SK-N-MC (cell line): Measurements from ENCODE around the gene CYP1A2.

Experiments used
- DNase-seq: peaks from one replicate; pipeline ENCODE4 v3.0.0-alpha.2; 2011; ENCODE audit warnings: low read depth, low spot score
- H3K27ac ChIP-seq: fragments of 200-600 bp; sonication (generic); 2 replicates; pipeline ENCODE4 v1.5.1; 2016; ENCODE audit warnings: mixed run types
- H3K36me3 ChIP-seq: fragments of 200-600 bp; sonication (generic); 2 replicates; pipeline ENCODE4 v1.6.1; 2017; ENCODE audit warnings: antibody characterized with exemption, low read length, mixed read lengths; ENCODE audit not compliant: insufficient read depth
- H3K4me3 ChIP-seq: fragments of 200-600 bp; sonication (generic); 2 replicates; pipeline ENCODE4 v1.5.1; 2016
- H3K9ac ChIP-seq: fragments of 200-600 bp; sonication (generic); 2 replicates; pipeline ENCODE4 v1.8.0; 2017; ENCODE audit warnings: mixed run types, mixed read lengths; ENCODE audit not compliant: insufficient read length
- H3K9me3 ChIP-seq: fragments of 200-600 bp; sonication (generic); 2 replicates; pipeline ENCODE4 v1.6.1; 2017; ENCODE audit warnings: low read depth, mild to moderate bottlenecking, antibody characterized with exemption, low read length, moderate library complexity, mixed read lengths
- EZH2 ChIP-seq: fragments of 200-600 bp; sonication (generic); IDR thresholded peaks from one replicate; pipeline ENCODE4 v1.6.1; 2017; ENCODE audit warnings: antibody characterized with exemption
- FOXP2 ChIP-seq: optimal IDR thresholded peaks from 2 replicates; pipeline ENCODE3; 2011; ENCODE audit warnings: mild to moderate bottlenecking, moderate library complexity; ENCODE audit not compliant: insufficient read depth; ENCODE audit errors: extremely low read length, control extremely low read depth
- POLR2AphosphoS5 ChIP-seq: IDR thresholded peaks from 2 replicates; pipeline ENCODE4 v1.6.1; 2012; ENCODE audit warnings: mild to moderate bottlenecking, low read depth, low read length, borderline replicate concordance

CYP1A2 gene

DNA sequence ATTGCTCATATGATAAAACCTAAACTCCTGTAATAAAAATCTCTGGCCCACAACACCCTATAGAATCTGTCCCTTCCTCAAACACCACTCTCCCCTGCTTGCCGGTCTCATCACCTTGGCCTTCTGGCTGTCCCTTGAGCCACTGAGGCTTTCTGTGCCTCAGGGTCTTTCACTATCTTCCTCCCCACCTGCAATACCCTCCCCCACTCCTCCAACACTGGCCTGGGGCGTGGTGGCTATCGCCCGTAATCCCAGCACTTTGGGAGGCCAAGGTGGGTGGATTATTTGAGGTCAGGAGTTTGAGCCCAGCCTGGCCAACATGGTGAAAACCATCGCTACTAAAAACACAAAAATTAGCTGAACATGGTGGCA, 29.9 kb downstream of the CYP1A2 start:
- no peak for TF ChIP-seq FOXP2
- no peak for TF ChIP-seq EZH2
- no peak for TF ChIP-seq POLR2AphosphoS5
- H3K9me3 ChIP-seq = no peaks in the 10 kb centered on the region
- no peaks in the 10 kb centered on the region for H3K36me3 ChIP-seq
- H3K4me3 ChIP-seq = no peak overlapping the region
- DNase-seq = no peak
- H3K27ac ChIP-seq = no peak overlapping the region
- no peak overlapping the region for H3K9ac ChIP-seq

DNA sequence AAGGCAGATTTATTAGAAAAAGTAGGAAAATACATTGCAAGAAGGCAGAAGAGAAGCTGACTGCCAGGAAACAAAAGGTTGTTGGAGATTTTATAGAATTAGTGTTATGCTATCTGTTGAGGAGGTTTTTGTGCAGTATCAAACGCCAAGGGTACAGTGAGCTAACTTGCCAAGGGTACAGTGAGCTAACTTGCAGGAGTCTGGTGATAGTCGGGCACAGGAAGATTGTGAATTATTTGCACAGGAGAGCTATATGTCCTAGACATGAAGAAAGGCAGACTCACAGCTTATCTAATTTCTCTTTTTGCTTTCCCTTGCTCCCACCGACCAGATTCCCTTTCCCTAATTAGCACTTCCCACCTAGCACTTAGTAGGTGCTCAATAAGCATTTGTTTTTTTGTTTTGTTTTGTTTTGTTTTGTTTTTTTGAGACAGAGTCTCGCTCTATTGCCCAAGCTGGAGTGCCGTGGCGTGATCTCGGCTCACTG, 30.6 kb downstream of the CYP1A2 start:
- DNase-seq = no peak
- 0 out of 2 replicates have a peak overlapping the region, but pooled peaks have one; percentile 55 for H3K27ac ChIP-seq
- no peaks in the 10 kb centered on the region for H3K9me3 ChIP-seq
- no peaks in the 10 kb centered on the region for H3K36me3 ChIP-seq
- H3K9ac ChIP-seq = no peak overlapping the region
- no peak overlapping the region for H3K4me3 ChIP-seq
- TF ChIP-seq POLR2AphosphoS5 = no peak
- no peak for TF ChIP-seq FOXP2
- TF ChIP-seq EZH2 = no peak

DNA sequence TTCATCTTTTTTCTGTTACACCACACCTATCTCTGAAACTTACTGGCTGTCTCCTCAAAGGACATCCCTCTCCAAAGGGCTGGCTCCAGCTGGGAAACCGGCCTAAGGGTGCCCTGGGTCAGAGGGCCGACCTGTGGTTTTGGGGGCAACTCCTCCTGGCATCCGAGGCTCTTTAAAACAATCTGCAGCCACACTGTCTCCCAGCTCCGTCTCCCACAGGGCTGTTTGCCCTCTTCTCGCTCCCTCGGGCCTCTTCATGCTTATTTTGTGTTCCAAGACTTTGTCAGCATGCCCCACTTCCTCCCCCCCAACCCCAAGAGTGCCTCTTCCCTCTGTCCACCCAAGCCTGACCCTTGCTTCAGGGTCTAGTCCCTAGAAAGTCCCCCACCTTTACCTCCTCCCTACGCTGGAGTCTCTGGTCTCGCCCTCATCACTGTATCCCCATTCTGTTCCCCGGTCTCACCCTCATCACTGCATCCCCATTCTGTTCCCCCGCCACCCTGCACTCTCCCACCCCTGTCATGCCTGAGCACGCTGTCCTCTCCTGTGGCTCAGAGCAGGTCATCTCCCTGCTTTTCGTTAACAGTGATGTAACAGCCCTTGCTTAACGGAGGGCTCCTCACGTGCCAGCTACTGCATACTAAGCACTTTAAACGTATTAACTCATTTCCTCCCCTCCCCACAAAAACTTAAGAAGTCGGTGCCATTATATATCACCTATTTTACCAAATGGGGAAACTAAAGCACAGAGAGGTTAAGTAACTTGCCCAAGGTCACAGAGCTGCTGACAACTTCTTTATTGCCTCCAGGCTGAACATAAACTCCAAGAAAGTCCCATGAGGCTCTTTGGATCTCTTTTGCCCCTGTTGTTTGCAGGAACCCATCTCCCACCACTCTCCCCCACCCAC, 32.1 kb downstream of the CYP1A2 start:
- peak; percentile 81 for DNase-seq
- H3K27ac ChIP-seq = peak overlapping the region; percentile 76
- no peaks in the 10 kb centered on the region for H3K36me3 ChIP-seq
- peak overlapping the region; percentile 46 for H3K9ac ChIP-seq
- peak overlapping the region; percentile 78 for H3K4me3 ChIP-seq
- H3K9me3 ChIP-seq = no peaks in the 10 kb centered on the region
- TF ChIP-seq FOXP2 (no peak), POLR2AphosphoS5 (peak; percentile 43; the same call in 1 of the 2 replicates)

DNA sequence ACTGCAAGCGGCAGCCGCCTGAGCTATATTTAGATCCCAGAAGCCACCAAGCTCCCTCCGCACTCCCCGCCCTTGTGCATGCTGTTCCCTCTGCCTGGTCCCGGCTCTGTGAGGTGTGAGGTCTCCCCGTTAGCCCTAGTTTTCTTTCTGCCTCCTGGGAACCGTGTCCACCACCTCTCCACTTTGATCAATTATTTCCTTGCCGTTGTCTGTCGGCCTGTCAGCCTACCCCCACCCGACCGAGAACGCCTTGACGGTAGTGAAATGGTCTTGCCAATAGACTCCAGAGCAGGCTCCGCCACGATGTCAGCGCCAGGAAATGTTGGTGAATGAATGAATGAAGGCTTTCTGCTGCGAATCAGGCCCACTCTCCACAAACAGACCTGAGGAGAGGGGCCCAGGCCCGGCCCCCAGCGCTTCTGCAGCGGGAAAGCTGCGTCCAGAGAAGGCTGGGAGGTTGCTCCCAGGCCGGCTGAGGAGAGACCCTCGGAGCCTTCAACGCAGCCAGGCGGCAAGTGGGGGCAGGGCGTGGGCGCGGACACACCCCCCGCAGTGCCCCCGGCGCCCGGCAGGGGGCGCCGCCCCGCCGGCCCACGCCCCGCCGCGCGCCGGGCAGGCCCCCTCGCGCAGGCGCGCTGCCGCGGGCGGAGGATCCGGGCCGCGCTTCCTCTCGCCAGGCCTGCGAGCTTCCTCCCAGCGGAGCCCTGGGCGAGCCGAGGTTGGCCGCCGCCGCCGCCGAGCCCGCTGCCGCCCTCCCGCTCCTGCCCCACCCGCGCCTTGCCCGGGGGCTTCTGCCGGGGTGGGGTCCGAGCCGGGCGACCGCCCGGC, 33.0 kb downstream of the CYP1A2 start, which contains the start of gene CSK:
Gene CSK, plus strand, starts transcription at position 650 of the 828 bp plus-strand sequence. CDS start 16,218 bp downstream, outside the sequence.
- peak within 1 kb of the TSS; percentile 78 for H3K4me3 ChIP-seq
- TF ChIP-seq FOXP2 = no peak
- no peak for TF ChIP-seq EZH2
- TF ChIP-seq POLR2AphosphoS5 = peak; percentile 6; the same call in 1 of the 2 replicates
- no peaks in the 10 kb centered on the region for H3K36me3 ChIP-seq
- H3K27ac ChIP-seq = peak within 1 kb of the TSS; percentile 76
- no peak for DNase-seq
- H3K9me3 ChIP-seq = no peaks in the 10 kb centered on the region
- peak within 1 kb of the TSS; percentile 88 for H3K9ac ChIP-seq

DNA sequence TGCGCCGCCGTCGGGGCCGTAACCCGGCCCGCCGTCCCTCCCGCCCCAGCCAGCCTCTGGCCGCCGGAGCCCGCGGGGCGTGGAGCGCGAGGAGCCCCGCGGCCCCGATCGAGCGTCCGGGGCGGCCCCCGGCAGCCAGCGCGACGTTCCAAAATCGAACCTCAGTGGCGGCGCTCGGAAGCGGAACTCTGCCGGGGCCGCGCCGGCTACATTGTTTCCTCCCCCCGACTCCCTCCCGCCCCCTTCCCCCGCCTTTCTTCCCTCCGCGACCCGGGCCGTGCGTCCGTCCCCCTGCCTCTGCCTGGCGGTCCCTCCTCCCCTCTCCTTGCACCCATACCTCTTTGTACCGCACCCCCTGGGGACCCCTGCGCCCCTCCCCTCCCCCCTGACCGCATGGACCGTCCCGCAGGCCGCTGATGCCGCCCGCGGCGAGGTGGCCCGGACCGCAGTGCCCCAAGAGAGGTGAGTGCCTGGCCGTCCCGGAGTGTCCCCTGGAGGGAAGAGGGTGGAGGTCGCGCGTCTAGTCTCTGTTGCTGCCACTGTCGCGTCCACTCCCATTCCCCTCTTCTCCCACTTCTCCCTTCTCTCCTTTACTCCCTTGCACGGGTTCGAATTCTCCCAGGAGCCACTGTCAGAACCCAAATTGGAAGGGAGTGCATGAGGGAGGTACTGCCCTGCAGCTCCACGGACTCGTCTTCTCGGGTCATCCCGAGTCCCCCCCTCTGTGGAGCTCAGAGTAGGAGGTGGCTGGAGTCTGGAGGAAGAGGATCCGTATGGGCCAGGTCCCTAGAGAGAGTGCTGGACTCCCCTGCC, 33.8 kb downstream of the CYP1A2 start:
- Histone ChIP-seq H3K36me3 (no peaks in the 10 kb centered on the region), H3K4me3 (peak overlapping the region; percentile 78), H3K9ac (peak overlapping the region; percentile 88), H3K9me3 (no peaks in the 10 kb centered on the region), H3K27ac (no peak overlapping the region)
- no peak for DNase-seq
- TF ChIP-seq FOXP2 (no peak), EZH2 (no peak), POLR2AphosphoS5 (no peak)

DNA sequence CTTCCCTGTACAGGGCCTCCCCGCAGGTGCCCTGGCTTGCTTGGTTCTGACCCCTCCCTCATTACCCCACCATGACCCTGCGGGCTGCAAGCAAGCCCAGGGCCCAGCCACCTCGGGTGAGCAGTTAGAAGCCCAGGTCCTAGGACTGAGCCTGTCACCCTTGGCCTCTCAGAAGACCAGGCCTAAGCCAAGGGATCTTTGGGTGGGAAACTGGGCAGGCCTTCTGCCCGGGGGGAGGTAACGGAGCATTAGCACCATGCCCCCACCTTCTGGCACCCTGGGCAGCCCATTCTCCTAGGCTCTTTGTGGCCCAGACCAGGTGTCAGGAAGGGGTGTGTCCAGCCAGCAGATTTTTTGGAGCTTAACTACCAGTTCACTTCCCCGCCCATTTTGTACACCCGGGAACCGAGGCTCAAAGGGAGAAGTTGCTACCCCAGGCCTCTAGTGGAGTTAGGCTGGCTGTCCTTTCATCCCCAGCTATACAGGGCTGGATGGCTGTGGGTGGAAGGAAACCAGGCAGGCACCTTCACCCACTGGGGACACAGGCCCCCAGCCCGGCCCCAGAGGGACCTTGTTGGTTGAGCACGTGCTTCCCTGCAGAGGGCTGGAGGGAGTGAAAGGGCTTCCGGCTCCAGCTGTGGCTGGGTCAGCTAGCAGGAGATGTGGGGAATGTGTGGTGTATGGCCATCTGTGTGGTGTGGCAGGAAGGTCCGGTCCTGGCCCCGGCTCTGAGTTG, 34.6 kb downstream of the CYP1A2 start:
- Histone ChIP-seq H3K9ac (peak overlapping the region; percentile 88), H3K36me3 (no peaks in the 10 kb centered on the region)
- DNase-seq = no peak

DNA sequence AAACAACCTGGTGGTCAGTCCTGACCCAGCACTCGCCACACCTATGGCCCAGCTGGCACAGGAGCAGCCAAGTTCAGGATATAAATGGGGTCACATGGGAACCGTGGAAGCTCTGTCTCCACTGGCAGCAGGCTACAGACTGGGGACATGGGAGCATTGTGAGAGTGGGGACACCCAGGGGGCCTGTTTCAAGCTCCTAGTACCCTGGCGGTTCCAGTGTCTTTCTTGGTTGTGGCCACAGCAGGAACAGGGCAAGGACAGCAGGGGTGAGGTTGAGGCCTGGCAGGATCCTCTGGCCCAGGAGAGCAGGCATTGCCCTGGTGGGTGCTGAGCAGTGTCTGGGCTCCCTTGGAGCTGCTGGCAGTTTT, 35.1 kb downstream of the CYP1A2 start:
- H3K36me3 ChIP-seq = no peaks in the 10 kb centered on the region
- H3K27ac ChIP-seq = 0 out of 2 replicates have a peak overlapping the region, but pooled peaks have one; percentile 3
- peak overlapping the region; percentile 88 for H3K9ac ChIP-seq
- H3K4me3 ChIP-seq = peak overlapping the region; percentile 78
- TF ChIP-seq EZH2 (no peak), FOXP2 (no peak), POLR2AphosphoS5 (no peak)
- no peak for DNase-seq
- no peaks in the 10 kb centered on the region for H3K9me3 ChIP-seq

More for the DNA sequence above, 34.6 kb downstream of the CYP1A2 start:
- Histone ChIP-seq H3K9me3 (no peaks in the 10 kb centered on the region), H3K4me3 (peak overlapping the region; percentile 78), H3K27ac (0 out of 2 replicates have a peak overlapping the region, but pooled peaks have one; percentile 3)
- TF ChIP-seq POLR2AphosphoS5 (no peak), FOXP2 (no peak), EZH2 (no peak)
